ENCODE data around the gene FRMPD3.

The FRMPD3 gene

DNA sequence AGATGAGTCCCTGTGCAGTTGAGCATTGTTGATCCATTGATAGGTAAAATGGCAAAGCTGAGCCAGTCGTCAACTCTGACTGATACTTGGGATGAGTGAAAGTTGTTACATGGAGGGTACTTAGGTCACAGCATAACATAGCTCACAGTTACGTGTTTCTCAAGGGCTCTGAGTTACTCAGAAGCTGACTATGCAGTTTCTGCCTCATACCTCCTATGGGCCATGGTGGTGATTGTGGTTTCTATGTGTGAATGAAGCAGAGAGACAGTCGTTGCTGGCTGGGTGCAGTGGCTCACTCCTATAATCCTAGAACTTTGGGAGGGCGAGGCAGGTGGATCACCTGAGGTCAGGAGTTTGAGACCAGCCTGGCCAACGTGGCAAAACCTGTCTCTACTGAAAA is 30.8 kb downstream of the FRMPD3 start:
- no peaks in the 10 kb centered on the region for H3K9me3 ChIP-seq (ENCODE audit: control insufficient read depth, low read length)
- H3K9ac ChIP-seq (ENCODE audit: low read length) = no peak overlapping the region
- H3K27me3 ChIP-seq (replicated peaks; ENCODE audit: control insufficient read depth, insufficient read depth, low read length) = peaks cover 55% of the 10 kb centered on the region
- no peak for DNase-seq (ENCODE audit: low read depth)
- H3K4me3 ChIP-seq (ENCODE audit: low read length) = no peak overlapping the region
- peaks cover 7% of the 10 kb centered on the region for H3K4me1 ChIP-seq (ENCODE audit: control insufficient read depth, insufficient read depth, low read length)
- H3K36me3 ChIP-seq (ENCODE audit: control insufficient read depth, insufficient read depth, low read length, severe bottlenecking) = no peaks in the 10 kb centered on the region

DNA sequence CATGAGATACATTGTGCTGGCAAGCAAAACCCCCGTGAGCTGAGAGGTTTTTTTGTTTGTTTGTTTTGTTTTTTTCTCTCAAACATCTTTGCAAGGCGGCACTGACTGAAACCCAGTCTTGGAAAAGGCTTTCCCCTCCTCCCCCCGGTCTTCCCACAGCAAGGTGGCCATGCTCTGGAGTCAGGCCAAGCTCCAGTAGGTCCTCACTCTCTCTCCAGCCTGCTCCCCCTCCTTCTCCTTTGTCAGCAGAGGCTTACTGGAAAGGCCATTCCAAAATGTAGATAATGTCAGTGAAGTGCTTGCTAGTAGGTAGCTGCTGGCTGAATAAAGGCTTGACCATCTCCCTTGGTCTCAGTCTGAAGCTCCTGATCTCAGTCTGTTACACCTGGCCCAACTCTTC is 32.6 kb downstream of the FRMPD3 start:
- Histone ChIP-seq H3K27me3 (replicated peaks; ENCODE audit: control insufficient read depth, insufficient read depth, low read length) (peaks cover 57% of the 10 kb centered on the region), H3K9ac (ENCODE audit: low read length) (no peak overlapping the region), H3K9me3 (ENCODE audit: control insufficient read depth, low read length) (no peaks in the 10 kb centered on the region), H3K4me3 (ENCODE audit: low read length) (no peak overlapping the region), H3K4me1 (ENCODE audit: control insufficient read depth, insufficient read depth, low read length) (peaks cover 7% of the 10 kb centered on the region), H3K36me3 (ENCODE audit: control insufficient read depth, insufficient read depth, low read length, severe bottlenecking) (no peaks in the 10 kb centered on the region)
- DNase-seq (ENCODE audit: low read depth) = no peak

GRCh38 chrX:107484002-107484726 is 34.7 kb downstream of the FRMPD3 start:
- peaks cover 52% of the 10 kb centered on the region for H3K27me3 ChIP-seq (replicated peaks; ENCODE audit: control insufficient read depth, insufficient read depth, low read length)
- H3K9ac ChIP-seq (ENCODE audit: low read length) = no peak overlapping the region
- peaks cover 7% of the 10 kb centered on the region for H3K4me1 ChIP-seq (ENCODE audit: control insufficient read depth, insufficient read depth, low read length)
- H3K36me3 ChIP-seq (ENCODE audit: control insufficient read depth, insufficient read depth, low read length, severe bottlenecking) = no peaks in the 10 kb centered on the region
- DNase-seq (ENCODE audit: low read depth) = no peak
- no peaks in the 10 kb centered on the region for H3K9me3 ChIP-seq (ENCODE audit: control insufficient read depth, low read length)
- H3K4me3 ChIP-seq (ENCODE audit: low read length) = no peak overlapping the region

DNA sequence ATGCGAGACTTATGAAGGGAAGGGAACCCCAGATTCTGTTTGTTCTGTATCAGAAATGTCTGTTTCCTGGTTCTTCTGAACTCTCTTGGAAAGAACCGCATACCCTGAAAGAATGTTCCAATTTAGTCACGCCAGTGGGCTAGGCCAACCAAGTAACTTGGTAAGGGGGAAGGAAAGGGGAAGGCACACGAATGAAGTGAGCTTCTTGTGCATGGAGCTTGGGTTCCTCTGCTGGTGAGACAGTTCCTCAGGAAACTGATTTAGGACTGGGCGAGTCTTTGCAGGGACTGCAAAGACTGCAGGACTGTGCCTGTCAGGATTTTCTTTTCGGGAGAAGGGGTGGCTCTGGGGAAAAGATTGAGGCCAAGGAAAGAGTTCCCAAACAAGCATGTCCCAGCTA is 35.6 kb downstream of the FRMPD3 start:
- peaks cover 51% of the 10 kb centered on the region for H3K27me3 ChIP-seq (replicated peaks; ENCODE audit: control insufficient read depth, insufficient read depth, low read length)
- peaks cover 7% of the 10 kb centered on the region for H3K4me1 ChIP-seq (ENCODE audit: control insufficient read depth, insufficient read depth, low read length)
- peak; percentile 6 for DNase-seq (ENCODE audit: low read depth)
- H3K9ac ChIP-seq (ENCODE audit: low read length) = no peak overlapping the region
- no peaks in the 10 kb centered on the region for H3K36me3 ChIP-seq (ENCODE audit: control insufficient read depth, insufficient read depth, low read length, severe bottlenecking)
- no peak overlapping the region for H3K4me3 ChIP-seq (ENCODE audit: low read length)
- no peaks in the 10 kb centered on the region for H3K9me3 ChIP-seq (ENCODE audit: control insufficient read depth, low read length)

DNA sequence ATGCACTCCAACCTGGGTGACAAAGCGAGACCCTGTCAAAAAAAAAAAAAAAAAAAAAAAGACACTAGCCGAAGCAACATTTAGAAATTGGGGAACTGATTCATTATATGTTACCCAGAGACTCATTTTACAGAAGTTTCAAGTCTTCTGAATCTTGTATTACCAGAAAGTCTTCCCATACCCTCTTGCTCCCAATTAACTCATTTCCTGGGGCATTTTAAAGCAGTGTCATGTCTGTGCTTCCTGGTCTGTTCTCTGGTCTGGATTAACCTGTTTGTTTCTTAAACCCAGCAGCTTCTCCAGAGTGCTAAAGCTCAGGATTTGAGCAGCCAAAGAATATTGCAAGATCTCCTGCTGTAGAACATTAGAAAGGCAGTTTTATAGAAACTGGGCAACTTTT is 43.7 kb downstream of the FRMPD3 start:
- Histone ChIP-seq H3K9ac (ENCODE audit: low read length) (no peak overlapping the region), H3K36me3 (ENCODE audit: control insufficient read depth, insufficient read depth, low read length, severe bottlenecking) (no peaks in the 10 kb centered on the region), H3K4me1 (ENCODE audit: control insufficient read depth, insufficient read depth, low read length) (no peaks in the 10 kb centered on the region), H3K9me3 (ENCODE audit: control insufficient read depth, low read length) (no peaks in the 10 kb centered on the region), H3K4me3 (ENCODE audit: low read length) (no peak overlapping the region), H3K27me3 (replicated peaks; ENCODE audit: control insufficient read depth, insufficient read depth, low read length) (peaks cover 54% of the 10 kb centered on the region)
- DNase-seq (ENCODE audit: low read depth) = no peak

- Histone ChIP-seq H3K9me3 (ENCODE audit: control insufficient read depth, low read length) (no peaks in the 10 kb centered on the region), H3K36me3 (ENCODE audit: control insufficient read depth, insufficient read depth, low read length, severe bottlenecking) (no peaks in the 10 kb centered on the region), H3K27me3 (replicated peaks; ENCODE audit: control insufficient read depth, insufficient read depth, low read length) (peaks cover 68% of the 10 kb centered on the region), H3K9ac (ENCODE audit: low read length) (no peak overlapping the region), H3K4me1 (ENCODE audit: control insufficient read depth, insufficient read depth, low read length) (no peaks in the 10 kb centered on the region), H3K4me3 (ENCODE audit: low read length) (no peak overlapping the region)
- DNase-seq (ENCODE audit: low read depth) = no peak
Measured at GRCh38 chrX:107496786-107497185, 47.3 kb downstream of the FRMPD3 start.
